ENCODE measurements around the gene TRRAP.
"Not testable (repeated sequence)": the region's sequence is repeated elsewhere in the genome, so short reads cannot be mapped to it uniquely, and the experiment has no call there.

TRRAP gene

GRCh38 chr7:99033765-99034164, 155.4 kb downstream of the TRRAP start:
- no peak for DNase-seq

GRCh38 chr7:99034932-99035722, 156.8 kb downstream of the TRRAP start:
- DNase-seq: no peak

- DNase-seq: no peak
These were observed 157.6 kb downstream of the TRRAP start for GRCh38 chr7:99035723-99036545.

- no peak for DNase-seq
These were observed 158.3 kb downstream of the TRRAP start for GRCh38 chr7:99036546-99037111.

- no peak for DNase-seq
These were observed 159.1 kb downstream of the TRRAP start for GRCh38 chr7:99037327-99037940.

- no peak for DNase-seq
These were observed 159.9 kb downstream of the TRRAP start for GRCh38 chr7:99038086-99038855.

- DNase-seq: no peak
These were observed 161.1 kb downstream of the TRRAP start for GRCh38 chr7:99039384-99039891.

- peak; percentile 62 to 67 for DNase-seq
These were observed 162.0 kb downstream of the TRRAP start for GRCh38 chr7:99040104-99040958.

- DNase-seq: no peak
These were observed 163.2 kb downstream of the TRRAP start for GRCh38 chr7:99041526-99041925.

- no peak for DNase-seq
These were observed 164.6 kb downstream of the TRRAP start for GRCh38 chr7:99042957-99043356.

GRCh38 chr7:99044858-99045257, 166.5 kb downstream of the TRRAP start:
- DNase-seq: not testable (repeated sequence)

- not testable (repeated sequence) for DNase-seq
These were observed 167.9 kb downstream of the TRRAP start for GRCh38 chr7:99046262-99046661.

- no peak for DNase-seq
These were observed 168.4 kb downstream of the TRRAP start for GRCh38 chr7:99046722-99047121.

GRCh38 chr7:99047526-99048077, 169.3 kb downstream of the TRRAP start:
- no peak for DNase-seq

- no peak for DNase-seq
These were observed 172.6 kb downstream of the TRRAP start for GRCh38 chr7:99050971-99051370.

GRCh38 chr7:99054781-99055180, 176.4 kb downstream of the TRRAP start:
- DNase-seq: no peak

GRCh38 chr7:99061001-99061776, 182.9 kb downstream of the TRRAP start:
- no peak for DNase-seq

All from activated CD4-positive, alpha-beta T cell treated with anti-CD3 and anti-CD28 coated beads for 4 hours (primary cell).